Karpas-422 (cell line): ENCODE measurements around the gene MARK3. TPM values are rescaled to one million over a fixed set of nuclear protein-coding genes. Genes with fewer than 3 reads are reported as not detected.

Source experiments
- DNase-seq: peaks from one replicate; pipeline ENCODE4 v3.0.0-alpha.2; 2015
- H2AFZ ChIP-seq: fragments of 200-600 bp; sonication (generic); 2 replicates; pipeline ENCODE4 v1.6.1; 2014; ENCODE audit warnings: antibody characterized with exemption, low read length, mixed read lengths
- H3K27ac ChIP-seq: fragments of 200-600 bp; sonication (generic); 2 replicates; pipeline ENCODE4 v1.5.1; 2014; ENCODE audit warnings: mild to moderate bottlenecking, low read length, moderate library complexity
- H3K27me3 ChIP-seq: fragments of 200-600 bp; sonication (generic); 2 replicates; pipeline ENCODE4 v1.6.1; 2014; ENCODE audit warnings: low read length, mixed read lengths
- H3K36me3 ChIP-seq: fragments of 200-600 bp; sonication (generic); 2 replicates; pipeline ENCODE4 v1.6.1; 2014; ENCODE audit warnings: low read length, mixed read lengths; ENCODE audit not compliant: insufficient read depth
- H3K4me1 ChIP-seq: fragments of 200-600 bp; sonication (generic); 2 replicates; pipeline ENCODE4 v1.6.1; 2014; ENCODE audit warnings: mild to moderate bottlenecking, low read length, mixed read lengths
- H3K4me2 ChIP-seq: fragments of 200-600 bp; sonication (generic); 2 replicates; pipeline ENCODE4 v1.6.1; 2014; ENCODE audit warnings: low read length, low read depth, mild to moderate bottlenecking; ENCODE audit not compliant: poor library complexity, severe bottlenecking
- H3K4me3 ChIP-seq: fragments of 200-600 bp; sonication (generic); 2 replicates; pipeline ENCODE4 v1.5.1; 2014; ENCODE audit warnings: mild to moderate bottlenecking, antibody characterized with exemption, low read length, mixed read lengths
- H3K79me2 ChIP-seq: fragments of 200-600 bp; sonication (generic); 2 replicates; pipeline ENCODE4 v1.6.1; 2014; ENCODE audit warnings: mild to moderate bottlenecking, low read length, mixed read lengths
- H3K9ac ChIP-seq: fragments of 200-600 bp; sonication (generic); 2 replicates; pipeline ENCODE4 v1.6.0; 2014; ENCODE audit warnings: low read length
- H3K9me2 ChIP-seq: fragments of 200-600 bp; sonication (generic), shearing (Covaris generic); replicated peaks from 2 replicates; pipeline ENCODE4 v1.6.0; 2014; ENCODE audit warnings: mild to moderate bottlenecking, low read length, moderate library complexity; ENCODE audit not compliant: insufficient read depth
- H3K9me3 ChIP-seq: fragments of 300-700, 200-600 bp; sonication (generic); 2 replicates; pipeline ENCODE4 v1.6.1; 2014; ENCODE audit warnings: low read length, mixed read lengths
- H4K20me1 ChIP-seq: fragments of 200-600 bp; sonication (generic); 2 replicates; pipeline ENCODE4 v1.6.1; 2014; ENCODE audit warnings: mild to moderate bottlenecking, antibody characterized with exemption, low read length, low read depth; ENCODE audit not compliant: insufficient read depth
- total RNA-seq: library from RNA; depleted of rRNA; stranded (reverse); fragments of >200 nt; shearing (Covaris generic); gene quantifications from 2 replicates; pipeline ENCODE4 v1.2.3, GENCODE V29; 2014; ENCODE audit warnings: low replicate concordance

Gene MARK3
- total RNA-seq, 1 experiment from 2014 or later, result 113 TPM

- Histone ChIP-seq H3K9ac (0 out of 2 replicates have a peak overlapping the region, but pooled peaks have one; percentile 2), H3K27ac (peak overlapping the region; percentile 54), H3K4me2 (peak overlapping the region; percentile 39), H2AFZ (no peak overlapping the region), H3K79me2 (peaks cover 97% of the 10 kb centered on the region), H3K4me3 (no peak overlapping the region), H3K9me2 (no peaks in the 10 kb centered on the region), H3K9me3 (no peaks in the 10 kb centered on the region), H3K4me1 (peaks cover 48% of the 10 kb centered on the region), H3K27me3 (no peaks in the 10 kb centered on the region), H4K20me1 (peaks cover 43% of the 10 kb centered on the region), H3K36me3 (peaks cover 8% of the 10 kb centered on the region)
- DNase-seq, result no peak
Measured at GRCh38 chr14:103401223-103402214, 16.3 kb downstream of the MARK3 start.

DNA sequence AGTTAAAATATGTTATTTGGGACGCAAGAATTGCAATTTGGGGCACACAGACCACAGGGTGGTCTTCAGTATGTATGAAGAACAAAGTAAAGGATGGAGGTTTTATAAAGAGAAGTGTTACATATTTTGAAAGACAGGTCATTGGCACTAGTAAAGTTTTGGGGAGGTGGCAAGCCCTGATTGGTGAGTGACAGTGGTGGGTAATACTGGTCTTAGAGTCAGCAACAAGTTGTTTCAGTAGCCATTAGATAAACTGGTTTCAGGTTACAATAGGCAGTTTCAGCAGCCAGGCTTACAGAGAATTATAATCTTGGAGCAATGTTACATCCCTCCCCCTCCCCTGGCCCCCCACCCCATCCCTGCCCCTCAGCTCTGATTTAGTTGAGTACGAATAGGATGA lies 17.5 kb downstream of the MARK3 start:
- Histone ChIP-seq H3K4me1 (peaks cover 46% of the 10 kb centered on the region), H3K79me2 (peaks cover 94% of the 10 kb centered on the region), H2AFZ (no peak overlapping the region), H4K20me1 (peaks cover 38% of the 10 kb centered on the region), H3K4me2 (peak overlapping the region; percentile 40), H3K27ac (no peak overlapping the region), H3K9me2 (no peaks in the 10 kb centered on the region), H3K9ac (no peak overlapping the region), H3K36me3 (peaks cover 14% of the 10 kb centered on the region), H3K4me3 (no peak overlapping the region), H3K9me3 (no peaks in the 10 kb centered on the region), H3K27me3 (no peaks in the 10 kb centered on the region)
- no peak for DNase-seq

- no peak for DNase-seq
- Histone ChIP-seq H3K4me1 (peaks cover 46% of the 10 kb centered on the region), H3K27ac (peak overlapping the region; percentile 18), H3K79me2 (peaks cover 93% of the 10 kb centered on the region), H3K9ac (peak overlapping the region; percentile 4; the same call in 1 of the 2 replicates), H3K4me3 (no peak overlapping the region; the same call in 1 of the 2 replicates), H3K27me3 (no peaks in the 10 kb centered on the region), H3K4me2 (peak overlapping the region; percentile 40), H3K9me3 (no peaks in the 10 kb centered on the region), H4K20me1 (peaks cover 29% of the 10 kb centered on the region), H3K9me2 (no peaks in the 10 kb centered on the region), H2AFZ (no peak overlapping the region), H3K36me3 (peaks cover 16% of the 10 kb centered on the region)
Measured at GRCh38 chr14:103404032-103404918, 19.1 kb downstream of the MARK3 start.

GRCh38 chr14:103404920-103405319 lies 19.7 kb downstream of the MARK3 start:
- Histone ChIP-seq H3K4me2 (no peak overlapping the region), H2AFZ (no peak overlapping the region), H3K9me2 (no peaks in the 10 kb centered on the region), H3K27ac (no peak overlapping the region), H3K4me3 (no peak overlapping the region), H3K27me3 (no peaks in the 10 kb centered on the region), H3K9me3 (no peaks in the 10 kb centered on the region), H4K20me1 (peaks cover 33% of the 10 kb centered on the region), H3K9ac (no peak overlapping the region), H3K4me1 (peaks cover 43% of the 10 kb centered on the region), H3K79me2 (peaks cover 93% of the 10 kb centered on the region), H3K36me3 (peaks cover 21% of the 10 kb centered on the region)
- DNase-seq, result no peak

- H2AFZ ChIP-seq, result no peak overlapping the region
- H3K4me2 ChIP-seq, result no peak overlapping the region
- DNase-seq, result no peak
- H3K9me2 ChIP-seq, result no peaks in the 10 kb centered on the region
- H3K4me1 ChIP-seq, result peaks cover 6% of the 10 kb centered on the region
- no peak overlapping the region for H3K9ac ChIP-seq
- no peak overlapping the region for H3K4me3 ChIP-seq
- H4K20me1 ChIP-seq, result peaks cover 22% of the 10 kb centered on the region
- peaks cover 41% of the 10 kb centered on the region for H3K36me3 ChIP-seq
- H3K9me3 ChIP-seq, result no peaks in the 10 kb centered on the region
- H3K27me3 ChIP-seq, result no peaks in the 10 kb centered on the region
- peaks cover 92% of the 10 kb centered on the region for H3K79me2 ChIP-seq
- no peak overlapping the region for H3K27ac ChIP-seq
Measured at GRCh38 chr14:103408491-103409155, 23.4 kb downstream of the MARK3 start.

GRCh38 chr14:103416916-103417315 lies 31.7 kb downstream of the MARK3 start:
- H3K4me1 ChIP-seq, result peaks cover 26% of the 10 kb centered on the region
- H4K20me1 ChIP-seq, result no peaks in the 10 kb centered on the region
- H3K79me2 ChIP-seq, result peaks cover 93% of the 10 kb centered on the region

GRCh38 chr14:103418481-103418818 lies 33.2 kb downstream of the MARK3 start:
- H3K4me3 ChIP-seq, result no peak overlapping the region

More at GRCh38 chr14:103416916-103417315, 31.7 kb downstream of the MARK3 start:
- peak overlapping the region; percentile 9 for H3K4me2 ChIP-seq
- no peak overlapping the region for H3K9ac ChIP-seq
- no peak overlapping the region for H3K4me3 ChIP-seq
- H3K9me2 ChIP-seq, result no peaks in the 10 kb centered on the region
- peaks cover 23% of the 10 kb centered on the region; the same call in 1 of the 2 replicates for H3K36me3 ChIP-seq
- H3K9me3 ChIP-seq, result no peaks in the 10 kb centered on the region
- H2AFZ ChIP-seq, result no peak overlapping the region
- no peaks in the 10 kb centered on the region for H3K27me3 ChIP-seq
- DNase-seq, result no peak
- peak overlapping the region; percentile 16; the same call in 1 of the 2 replicates for H3K27ac ChIP-seq

More at GRCh38 chr14:103418481-103418818, 33.2 kb downstream of the MARK3 start:
- H3K79me2 ChIP-seq, result peaks cover 94% of the 10 kb centered on the region
- no peaks in the 10 kb centered on the region for H3K9me3 ChIP-seq
- no peak overlapping the region for H2AFZ ChIP-seq
- no peaks in the 10 kb centered on the region for H3K27me3 ChIP-seq
- peak overlapping the region; percentile 30; the same call in 1 of the 2 replicates for H3K27ac ChIP-seq
- no peak overlapping the region for H3K4me2 ChIP-seq
- H3K4me1 ChIP-seq, result peaks cover 26% of the 10 kb centered on the region
- no peaks in the 10 kb centered on the region for H3K9me2 ChIP-seq
- no peaks in the 10 kb centered on the region for H4K20me1 ChIP-seq
- H3K36me3 ChIP-seq, result peaks cover 16% of the 10 kb centered on the region; the same call in 1 of the 2 replicates
- no peak overlapping the region for H3K9ac ChIP-seq
- no peak for DNase-seq
